Inferior parietal cortex (tissue), 1 donor: ENCODE measurements around the gene C10orf90.
A peak's percentile ranks its signal among the peaks of the same experiment; 100 is the strongest.

Experiments used
- DNase-seq: peaks from one replicate; pipeline ENCODE4 v3.0.0-alpha.2; 2016; ENCODE audit errors: extremely low spot score

The C10orf90 gene

GRCh38 chr10:126670056-126670894, at the start of gene C10orf90:
Gene C10orf90, minus strand, starts transcription at chr10:126670693. Its CDS starts 213 bp downstream, at chr10:126670480.
- DNase-seq = peak; percentile 45

- no peak for DNase-seq
Measured at GRCh38 chr10:126716366-126716765, 45.9 kb upstream of the C10orf90 start.

GRCh38 chr10:126713594-126713993, 43.1 kb upstream of the C10orf90 start:
- no peak for DNase-seq

GRCh38 chr10:126712681-126713080, 42.2 kb upstream of the C10orf90 start:
- DNase-seq = no peak

GRCh38 chr10:126705951-126706565, 35.6 kb upstream of the C10orf90 start:
- DNase-seq = no peak

DNA sequence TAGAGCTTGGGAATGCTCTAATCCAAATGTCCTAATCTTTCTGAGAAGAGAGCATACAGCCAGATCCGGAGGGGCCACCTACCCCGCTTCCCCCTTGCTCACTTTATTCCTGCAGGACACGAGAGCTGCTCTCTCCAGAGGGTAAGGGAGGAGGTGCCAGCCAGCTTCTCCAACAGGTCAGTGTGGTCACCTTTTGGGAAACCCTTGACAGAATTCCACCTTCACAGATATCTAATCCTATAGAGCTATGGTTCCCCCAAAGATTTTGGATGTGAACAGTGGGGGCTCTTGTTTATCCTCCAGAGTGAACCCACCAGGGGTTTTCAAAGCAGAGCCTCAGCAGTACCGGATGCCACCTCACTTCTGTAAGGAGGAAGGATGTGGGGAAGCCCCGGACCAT, 34.6 kb upstream of the C10orf90 start:
- DNase-seq = no peak

DNA sequence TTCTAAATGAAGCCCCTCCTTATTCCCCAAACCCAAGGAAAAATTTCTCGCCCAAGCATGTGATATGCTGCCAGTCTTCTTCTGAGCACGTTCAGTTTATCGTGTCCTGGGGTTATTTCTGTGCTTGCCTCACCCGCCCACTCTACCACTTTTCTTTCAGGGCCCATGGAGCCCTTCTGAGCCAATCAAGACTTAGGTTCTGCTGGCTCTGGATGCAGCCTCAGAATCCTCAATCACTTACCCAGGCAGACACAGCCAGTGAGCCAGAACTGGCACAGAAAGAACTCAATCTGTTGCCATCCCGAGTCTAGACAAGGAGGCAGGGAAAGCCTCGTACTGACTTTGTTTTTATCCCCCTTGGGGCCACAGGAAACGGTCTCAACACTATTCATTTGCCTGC, 34.2 kb upstream of the C10orf90 start:
- DNase-seq = no peak

- DNase-seq = no peak
Measured at GRCh38 chr10:126702181-126702580, 31.7 kb upstream of the C10orf90 start.

GRCh38 chr10:126701526-126701925, 31.0 kb upstream of the C10orf90 start:
- no peak for DNase-seq

- no peak for DNase-seq
Measured at GRCh38 chr10:126696684-126697083, 26.2 kb upstream of the C10orf90 start.

GRCh38 chr10:126691456-126691855, 21.0 kb upstream of the C10orf90 start:
- no peak for DNase-seq

DNA sequence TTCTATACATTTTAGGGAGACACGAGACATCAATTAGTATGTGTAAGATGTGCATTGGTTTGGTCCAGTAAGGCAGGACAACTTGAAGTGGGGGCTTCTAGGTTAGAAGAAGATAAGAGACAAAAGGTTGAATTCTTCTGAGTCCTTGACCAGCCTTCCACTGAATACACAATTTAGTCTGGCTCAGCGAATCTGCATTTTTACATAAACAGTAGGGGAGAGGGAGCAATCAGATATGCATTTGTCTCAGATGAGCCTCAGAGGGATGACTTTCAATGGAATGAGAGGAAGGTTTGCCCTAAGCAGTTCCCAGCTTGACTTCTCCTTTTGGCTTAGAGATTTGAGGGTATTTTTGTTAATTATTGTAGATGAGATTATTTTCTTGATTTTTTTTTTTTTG, 20.0 kb upstream of the C10orf90 start:
- DNase-seq = no peak

DNA sequence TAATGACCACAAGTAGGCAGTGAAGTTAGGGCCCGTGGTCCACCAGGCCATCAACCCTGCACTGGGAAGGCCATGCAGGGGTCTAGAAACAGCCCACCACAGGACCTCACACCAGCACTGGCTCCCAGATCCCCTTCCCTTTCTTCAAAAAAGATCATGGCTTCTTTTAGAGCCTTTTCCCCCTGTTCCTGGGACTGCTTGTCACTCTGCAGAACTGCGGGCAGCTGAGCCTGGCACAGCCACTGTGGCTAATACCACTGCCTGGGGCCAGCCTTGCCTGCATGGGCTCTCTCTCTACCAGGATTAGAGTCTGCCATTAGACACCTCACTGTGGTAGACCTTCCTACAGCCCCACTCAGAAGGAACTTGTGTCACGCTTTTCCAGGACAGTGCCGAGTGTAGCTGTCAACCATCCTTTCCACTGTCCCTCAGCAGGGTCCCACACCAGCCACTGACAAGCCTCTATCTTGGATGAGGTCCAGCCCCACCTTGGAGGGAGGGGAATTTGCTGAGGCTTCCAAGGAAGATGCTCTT, 19.0 kb upstream of the C10orf90 start:
- no peak for DNase-seq

DNA sequence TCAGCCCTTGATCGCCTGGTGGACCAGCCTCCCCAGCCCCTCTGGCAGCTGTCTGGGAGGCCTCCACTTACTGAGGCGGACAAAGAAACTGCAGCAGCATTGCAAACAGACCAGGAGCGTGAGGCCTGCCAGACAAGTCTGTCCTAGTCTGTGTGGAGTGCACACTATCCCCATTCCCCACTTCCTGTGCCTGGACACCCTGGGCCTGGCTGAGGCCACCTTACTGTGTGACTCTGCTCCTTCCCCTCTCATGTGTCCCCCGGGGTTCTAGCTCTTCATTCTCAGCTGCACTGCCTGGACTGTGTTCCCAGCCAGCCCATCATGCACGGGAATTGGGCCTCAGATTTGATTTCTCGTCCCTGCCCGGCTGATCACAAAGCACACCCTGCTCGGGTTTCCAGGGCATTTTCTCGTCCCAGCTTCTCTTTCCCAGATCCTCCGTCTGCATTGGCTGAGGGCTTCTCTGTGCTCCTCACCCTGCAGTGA, 16.7 kb upstream of the C10orf90 start:
- DNase-seq = no peak

- no peak for DNase-seq
Measured at GRCh38 chr10:126686719-126687118, 16.2 kb upstream of the C10orf90 start.

GRCh38 chr10:126686268-126686667, 15.8 kb upstream of the C10orf90 start:
- no peak for DNase-seq

DNA sequence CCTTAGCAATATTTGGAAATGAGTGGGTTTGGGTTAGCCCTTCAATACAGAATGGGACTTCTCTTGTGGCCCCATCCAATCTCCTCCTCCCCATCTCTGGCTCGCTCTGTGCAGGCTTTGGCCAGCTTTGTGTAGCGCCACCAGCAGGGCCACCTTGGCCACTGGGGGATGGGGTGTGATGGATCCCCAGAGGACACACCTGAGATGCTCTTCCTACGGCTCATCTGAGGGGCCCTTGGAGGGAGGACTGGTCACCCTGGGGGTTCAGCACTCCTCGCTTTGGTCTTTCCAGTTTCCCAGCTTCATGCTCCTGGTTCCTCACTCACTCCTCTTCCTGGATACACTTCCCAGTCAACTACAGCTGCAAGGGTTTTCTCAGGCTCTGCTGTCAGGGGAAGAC, 15.3 kb upstream of the C10orf90 start:
- no peak for DNase-seq

DNA sequence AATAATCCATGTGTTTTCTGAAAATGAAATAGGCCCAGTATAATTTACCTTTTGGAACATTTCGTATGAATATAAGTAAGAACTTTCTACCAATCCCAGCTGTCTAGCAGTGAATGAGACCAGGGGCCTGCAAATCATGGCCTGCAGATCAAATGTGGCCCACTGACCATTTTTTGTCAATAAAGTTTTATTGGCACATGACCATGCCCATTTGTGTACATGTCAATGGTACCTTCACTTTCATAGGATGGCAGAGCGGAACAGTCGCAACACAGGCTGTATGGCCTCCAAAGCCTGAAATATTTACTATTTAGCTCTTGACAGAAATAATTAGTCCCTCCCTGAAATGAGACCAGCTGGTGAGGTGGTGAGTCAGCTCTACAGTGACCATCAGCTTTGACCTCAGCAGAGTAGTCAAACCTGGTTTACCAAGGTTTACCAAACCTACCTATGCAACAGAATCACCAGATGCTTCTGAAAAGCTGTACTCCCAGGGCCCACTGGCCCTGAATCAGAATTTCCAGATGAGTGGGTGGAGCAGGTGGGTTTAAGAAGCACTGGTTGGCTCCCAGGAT, 13.8 kb upstream of the C10orf90 start:
- DNase-seq = no peak

GRCh38 chr10:126683466-126683865, 13.0 kb upstream of the C10orf90 start:
- DNase-seq = no peak

GRCh38 chr10:126675656-126676438, 5.4 kb upstream of the C10orf90 start:
- no peak for DNase-seq

DNA sequence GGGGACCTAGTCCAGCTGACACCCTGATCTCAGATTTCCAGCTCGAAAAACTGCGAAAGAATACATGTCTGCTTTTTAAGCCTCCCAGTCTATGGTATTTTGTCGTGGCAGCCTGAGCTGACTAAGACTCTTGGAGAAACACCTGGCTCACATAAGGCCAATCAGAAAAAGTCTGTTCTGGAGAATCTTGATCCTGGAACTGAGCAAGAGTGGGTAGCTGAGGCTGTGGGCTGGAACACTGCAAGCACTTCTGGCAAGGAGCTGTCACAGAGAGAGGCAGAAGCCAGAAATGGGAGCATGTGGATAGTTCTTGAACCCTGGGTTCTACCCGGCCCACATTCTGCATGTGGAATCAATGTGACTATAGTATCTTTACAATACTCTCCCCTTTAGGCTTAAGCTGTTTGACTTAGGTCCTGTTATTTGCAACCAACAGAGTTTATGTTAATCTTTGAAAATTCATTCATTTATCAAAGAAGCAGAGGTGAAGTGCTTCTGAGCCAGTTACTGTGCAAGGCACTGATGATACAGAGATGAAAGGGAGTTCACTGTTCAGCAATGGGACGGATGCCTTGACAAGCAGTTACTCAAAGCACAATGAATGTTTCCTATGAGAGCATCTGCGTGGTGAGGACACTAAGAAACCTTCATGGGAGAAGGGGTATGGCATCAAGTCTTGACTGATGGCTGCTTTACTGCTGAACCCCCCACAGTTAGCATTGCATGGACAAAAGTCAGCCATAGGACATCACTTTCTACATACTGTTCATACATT, 4.4 kb upstream of the C10orf90 start:
- DNase-seq = peak; percentile 42
